ENCODE measurements around the gene NOXA1.

GRCh38 chr9:137409515-137409914 lies 13.7 kb upstream of the NOXA1 start:
- TF ChIP-seq, protein P1, sequence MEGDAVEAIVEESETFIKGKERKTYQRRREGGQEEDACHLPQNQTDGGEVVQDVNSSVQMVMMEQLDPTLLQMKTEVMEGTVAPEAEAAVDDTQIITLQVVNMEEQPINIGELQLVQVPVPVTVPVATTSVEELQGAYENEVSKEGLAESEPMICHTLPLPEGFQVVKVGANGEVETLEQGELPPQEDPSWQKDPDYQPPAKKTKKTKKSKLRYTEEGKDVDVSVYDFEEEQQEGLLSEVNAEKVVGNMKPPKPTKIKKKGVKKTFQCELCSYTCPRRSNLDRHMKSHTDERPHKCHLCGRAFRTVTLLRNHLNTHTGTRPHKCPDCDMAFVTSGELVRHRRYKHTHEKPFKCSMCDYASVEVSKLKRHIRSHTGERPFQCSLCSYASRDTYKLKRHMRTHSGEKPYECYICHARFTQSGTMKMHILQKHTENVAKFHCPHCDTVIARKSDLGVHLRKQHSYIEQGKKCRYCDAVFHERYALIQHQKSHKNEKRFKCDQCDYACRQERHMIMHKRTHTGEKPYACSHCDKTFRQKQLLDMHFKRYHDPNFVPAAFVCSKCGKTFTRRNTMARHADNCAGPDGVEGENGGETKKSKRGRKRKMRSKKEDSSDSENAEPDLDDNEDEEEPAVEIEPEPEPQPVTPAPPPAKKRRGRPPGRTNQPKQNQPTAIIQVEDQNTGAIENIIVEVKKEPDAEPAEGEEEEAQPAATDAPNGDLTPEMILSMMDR (IDR thresholded peaks at IDR 0.05; ENCODE audit: control extremely low read depth in 1 of 3, insufficient read depth in 1 of 3, low read depth in 1 of 3, low read length in 3 of 3), result no peak
- TF ChIP-seq POLR2AphosphoS5 (IDR thresholded peaks at IDR 0.05; ENCODE audit: low read depth, low read length) (no peak), EZH2 (IDR thresholded peaks at IDR 0.05; ENCODE audit: low read depth, low read length, severe bottlenecking) (no peak), NRF1 (IDR thresholded peaks at IDR 0.05; ENCODE audit: low read depth, low read length) (no peak), CHD2 (IDR thresholded peaks at IDR 0.05; ENCODE audit: low read length) (no peak), TCF12 (IDR thresholded peaks at IDR 0.05; ENCODE audit: low read depth, low read length) (no peak)
